GM23338 (cell line): ENCODE measurements around the gene CXCR5. TPM values are rescaled to one million over a fixed set of nuclear protein-coding genes. Genes with fewer than 3 reads are reported as not detected.

Experiments
- ATAC-seq: fragments of 200-7000 bp; cut with Tn5 transposase; 3 replicates; pipeline ENCODE4 v1.9.1; 2020
- DNase-seq: peaks from one replicate; pipeline ENCODE4 v3.0.0-alpha.2; 2015; ENCODE audit warnings: low spot score
- H2AFZ ChIP-seq: fragments of 200-600 bp; sonication (generic); 2 replicates; pipeline ENCODE4 v1.8.0; 2016; ENCODE audit warnings: antibody characterized with exemption, mild to moderate bottlenecking, moderate library complexity
- H3F3A ChIP-seq: fragments of 200-600 bp; sonication (generic); replicated peaks from 2 replicates; pipeline ENCODE4 v1.8.0; 2017; ENCODE audit warnings: antibody characterized with exemption, mixed run types, low read depth
- H3K27ac ChIP-seq: fragments of 200-600 bp; sonication (generic); 2 replicates; pipeline ENCODE4 v1.6.1; 2016; ENCODE audit warnings: low read depth
- H3K27me3 ChIP-seq: fragments of 200-600 bp; sonication (generic); 2 replicates; pipeline ENCODE4 v1.8.0; 2016; ENCODE audit warnings: mild to moderate bottlenecking, mixed run types, moderate library complexity; ENCODE audit not compliant: insufficient read depth
- H3K36me3 ChIP-seq: fragments of 200-600 bp; sonication (generic); 2 replicates; pipeline ENCODE4 v1.8.0; 2016; ENCODE audit warnings: mild to moderate bottlenecking; ENCODE audit not compliant: insufficient read depth
- H3K4me1 ChIP-seq: fragments of 200-600 bp; sonication (generic); 2 replicates; pipeline ENCODE4 v1.8.0; 2016; ENCODE audit warnings: mild to moderate bottlenecking, moderate library complexity; ENCODE audit not compliant: insufficient read depth
- H3K4me2 ChIP-seq: fragments of 200-600 bp; sonication (generic); 2 replicates; pipeline ENCODE4 v1.7.1; 2017; ENCODE audit warnings: mixed run types
- H3K4me3 ChIP-seq: fragments of 200-600 bp; sonication (generic); 2 replicates; pipeline ENCODE4 v1.6.1; 2016; ENCODE audit warnings: mixed run types
- H3K79me2 ChIP-seq: fragments of 200-600 bp; sonication (generic); replicated peaks from 2 replicates; pipeline ENCODE4 v1.8.0; 2017; ENCODE audit warnings: mild to moderate bottlenecking; ENCODE audit not compliant: insufficient read depth
- H3K9me2 ChIP-seq: fragments of 200-600 bp; sonication (generic); 2 replicates; pipeline ENCODE4 v1.8.0; 2017; ENCODE audit not compliant: insufficient read depth
- H4K20me1 ChIP-seq: fragments of 200-600 bp; sonication (generic); replicated peaks from 2 replicates; pipeline ENCODE4 v1.8.0; 2017; ENCODE audit warnings: mild to moderate bottlenecking; ENCODE audit not compliant: insufficient read depth
- H3K27ac Mint-ChIP-seq: 2 replicates; pipeline ENCODE4 v1.8.0; 2020; ENCODE audit warnings: inconsistent platforms, mild to moderate bottlenecking, moderate library complexity, mixed read lengths
- H3K27me3 Mint-ChIP-seq: 3 replicates; pipeline ENCODE4 v1.8.0; 2022; ENCODE audit warnings: low read depth, mild to moderate bottlenecking, moderate library complexity, mixed read lengths, inconsistent platforms; ENCODE audit not compliant: insufficient read depth, poor library complexity
- H3K36me3 Mint-ChIP-seq: 3 replicates; pipeline ENCODE4 v1.8.0; 2021; ENCODE audit warnings: low read depth, mild to moderate bottlenecking, inconsistent platforms, moderate library complexity, mixed read lengths
- H3K4me1 Mint-ChIP-seq: 3 replicates; pipeline ENCODE4 v1.8.0; 2020; ENCODE audit warnings: mild to moderate bottlenecking, inconsistent platforms, mixed read lengths
- H3K4me3 Mint-ChIP-seq: 3 replicates; pipeline ENCODE4 v1.8.0; 2021; ENCODE audit warnings: moderate library complexity, mild to moderate bottlenecking, inconsistent platforms, mixed read lengths
- H3K9me3 Mint-ChIP-seq: 3 replicates; pipeline ENCODE4 v1.8.0; 2020; ENCODE audit warnings: moderate library complexity, mild to moderate bottlenecking, inconsistent platforms, mixed read lengths
- EZH2phosphoT487 ChIP-seq: fragments of 200-600 bp; sonication (generic); IDR thresholded peaks from one replicate; pipeline ENCODE4 v1.8.1; 2018; ENCODE audit warnings: antibody characterized with exemption; ENCODE audit not compliant: unreplicated experiment
- JUNB ChIP-seq: IDR thresholded peaks from one replicate; pipeline ENCODE4 v1.6.1; 2016; ENCODE audit warnings: antibody characterized with exemption; ENCODE audit not compliant: unreplicated experiment
- NANOG ChIP-seq: IDR thresholded peaks from 2 replicates; pipeline ENCODE4 v1.6.1; 2016; ENCODE audit warnings: antibody characterized with exemption, borderline replicate concordance
- STAT1 ChIP-seq: IDR thresholded peaks from one replicate; pipeline ENCODE4 v1.6.1; 2016; ENCODE audit warnings: antibody characterized with exemption; ENCODE audit not compliant: unreplicated experiment
- microRNA-seq: library from miRNA; unstranded; fragments of <30 nt; microRNA quantifications from one replicate; pipeline ENCODE4, GENCODE V29; 2017
- polyA plus RNA-seq: library from polyadenylated mRNA; unstranded; fragments of >200 nt; fragmentation: Nextera tagmentation; extraction: Ambion mirVana; gene quantifications from 2 replicates; pipeline ENCODE4 v1.2.1, GENCODE V29; 2016
- small RNA-seq: library from RNA; depleted of rRNA; stranded (forward); fragments of <200 nt; gene quantifications from one replicate; pipeline ENCODE3, GENCODE V24; 2014; ENCODE audit warnings: low replicate concordance
- total RNA-seq: library from RNA; depleted of rRNA; stranded (reverse); fragments of >200 nt; shearing (Covaris generic); gene quantifications from 2 replicates; pipeline ENCODE4 v1.2.3, GENCODE V29; 2014; rRNA removed
- TF ChIP-seq, protein P1 (sequence below): fragments of 250-450 bp; sonication (Bioruptor Pico); IDR thresholded peaks from 2 replicates; pipeline ENCODE4 v1.5.0; 2020; ENCODE audit warnings: mild to moderate bottlenecking, moderate library complexity

Gene CXCR5
- total and polyA plus RNA-seq, 2 experiments from 2014 or later = 0.18 TPM; not detected in 1

DNA sequence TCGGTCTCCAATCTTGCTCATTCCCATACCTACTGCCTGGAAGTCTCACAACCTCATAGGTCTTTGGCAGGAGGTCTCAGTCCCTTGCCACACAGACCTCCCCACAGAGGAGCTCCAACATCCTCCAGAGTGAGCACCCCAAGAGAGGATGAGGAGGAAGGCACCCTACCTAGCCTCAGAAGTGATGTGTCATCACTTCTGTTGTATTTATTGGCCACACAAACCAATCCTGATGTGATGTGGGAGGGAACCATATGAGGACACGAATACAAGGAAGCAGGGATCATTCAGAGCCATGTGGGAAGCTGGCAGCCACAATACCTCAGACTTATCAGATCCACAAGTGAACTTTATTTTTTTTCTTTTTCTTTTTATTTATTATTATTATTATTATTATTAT is 63.4 kb downstream of the CXCR5 start:
- no peak overlapping the region for H3K4me3 ChIP-seq
- H3K4me1 Mint-ChIP-seq = peaks cover 5% of the 10 kb centered on the region; the same call in 2 of the 3 replicates
- no peaks in the 10 kb centered on the region for H3F3A ChIP-seq
- H3K36me3 Mint-ChIP-seq = no peaks in the 10 kb centered on the region
- no peaks in the 10 kb centered on the region for H4K20me1 ChIP-seq
- H3K4me2 ChIP-seq = no peak overlapping the region
- DNase-seq (no peak), ATAC-seq (no peak)
- no peaks in the 10 kb centered on the region for H3K4me1 ChIP-seq
- TF ChIP-seq STAT1 (no peak), NANOG (no peak), EZH2phosphoT487 (no peak), JUNB (no peak)
- TF ChIP-seq, protein P1, sequence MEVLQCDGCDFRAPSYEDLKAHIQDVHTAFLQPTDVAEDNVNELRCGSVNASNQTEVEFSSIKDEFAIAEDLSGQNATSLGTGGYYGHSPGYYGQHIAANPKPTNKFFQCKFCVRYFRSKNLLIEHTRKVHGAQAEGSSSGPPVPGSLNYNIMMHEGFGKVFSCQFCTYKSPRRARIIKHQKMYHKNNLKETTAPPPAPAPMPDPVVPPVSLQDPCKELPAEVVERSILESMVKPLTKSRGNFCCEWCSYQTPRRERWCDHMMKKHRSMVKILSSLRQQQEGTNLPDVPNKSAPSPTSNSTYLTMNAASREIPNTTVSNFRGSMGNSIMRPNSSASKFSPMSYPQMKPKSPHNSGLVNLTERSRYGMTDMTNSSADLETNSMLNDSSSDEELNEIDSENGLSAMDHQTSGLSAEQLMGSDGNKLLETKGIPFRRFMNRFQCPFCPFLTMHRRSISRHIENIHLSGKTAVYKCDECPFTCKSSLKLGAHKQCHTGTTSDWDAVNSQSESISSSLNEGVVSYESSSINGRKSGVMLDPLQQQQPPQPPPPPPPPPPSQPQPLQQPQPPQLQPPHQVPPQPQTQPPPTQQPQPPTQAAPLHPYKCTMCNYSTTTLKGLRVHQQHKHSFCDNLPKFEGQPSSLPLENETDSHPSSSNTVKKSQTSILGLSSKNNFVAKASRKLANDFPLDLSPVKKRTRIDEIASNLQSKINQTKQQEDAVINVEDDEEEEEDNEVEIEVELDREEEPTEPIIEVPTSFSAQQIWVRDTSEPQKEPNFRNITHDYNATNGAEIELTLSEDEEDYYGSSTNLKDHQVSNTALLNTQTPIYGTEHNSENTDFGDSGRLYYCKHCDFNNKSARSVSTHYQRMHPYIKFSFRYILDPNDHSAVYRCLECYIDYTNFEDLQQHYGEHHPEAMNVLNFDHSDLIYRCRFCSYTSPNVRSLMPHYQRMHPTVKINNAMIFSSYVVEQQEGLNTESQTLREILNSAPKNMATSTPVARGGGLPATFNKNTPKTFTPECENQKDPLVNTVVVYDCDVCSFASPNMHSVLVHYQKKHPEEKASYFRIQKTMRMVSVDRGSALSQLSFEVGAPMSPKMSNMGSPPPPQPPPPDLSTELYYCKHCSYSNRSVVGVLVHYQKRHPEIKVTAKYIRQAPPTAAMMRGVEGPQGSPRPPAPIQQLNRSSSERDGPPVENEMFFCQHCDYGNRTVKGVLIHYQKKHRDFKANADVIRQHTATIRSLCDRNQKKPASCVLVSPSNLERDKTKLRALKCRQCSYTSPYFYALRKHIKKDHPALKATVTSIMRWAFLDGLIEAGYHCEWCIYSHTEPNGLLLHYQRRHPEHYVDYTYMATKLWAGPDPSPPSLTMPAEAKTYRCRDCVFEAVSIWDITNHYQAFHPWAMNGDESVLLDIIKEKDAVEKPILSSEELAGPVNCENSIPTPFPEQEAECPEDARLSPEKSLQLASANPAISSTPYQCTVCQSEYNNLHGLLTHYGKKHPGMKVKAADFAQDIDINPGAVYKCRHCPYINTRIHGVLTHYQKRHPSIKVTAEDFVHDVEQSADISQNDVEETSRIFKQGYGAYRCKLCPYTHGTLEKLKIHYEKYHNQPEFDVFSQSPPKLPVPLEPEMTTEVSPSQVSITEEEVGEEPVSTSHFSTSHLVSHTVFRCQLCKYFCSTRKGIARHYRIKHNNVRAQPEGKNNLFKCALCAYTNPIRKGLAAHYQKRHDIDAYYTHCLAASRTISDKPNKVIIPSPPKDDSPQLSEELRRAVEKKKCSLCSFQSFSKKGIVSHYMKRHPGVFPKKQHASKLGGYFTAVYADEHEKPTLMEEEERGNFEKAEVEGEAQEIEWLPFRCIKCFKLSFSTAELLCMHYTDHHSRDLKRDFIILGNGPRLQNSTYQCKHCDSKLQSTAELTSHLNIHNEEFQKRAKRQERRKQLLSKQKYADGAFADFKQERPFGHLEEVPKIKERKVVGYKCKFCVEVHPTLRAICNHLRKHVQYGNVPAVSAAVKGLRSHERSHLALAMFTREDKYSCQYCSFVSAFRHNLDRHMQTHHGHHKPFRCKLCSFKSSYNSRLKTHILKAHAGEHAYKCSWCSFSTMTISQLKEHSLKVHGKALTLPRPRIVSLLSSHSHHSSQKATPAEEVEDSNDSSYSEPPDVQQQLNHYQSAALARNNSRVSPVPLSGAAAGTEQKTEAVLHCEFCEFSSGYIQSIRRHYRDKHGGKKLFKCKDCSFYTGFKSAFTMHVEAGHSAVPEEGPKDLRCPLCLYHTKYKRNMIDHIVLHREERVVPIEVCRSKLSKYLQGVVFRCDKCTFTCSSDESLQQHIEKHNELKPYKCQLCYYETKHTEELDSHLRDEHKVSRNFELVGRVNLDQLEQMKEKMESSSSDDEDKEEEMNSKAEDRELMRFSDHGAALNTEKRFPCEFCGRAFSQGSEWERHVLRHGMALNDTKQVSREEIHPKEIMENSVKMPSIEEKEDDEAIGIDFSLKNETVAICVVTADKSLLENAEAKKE (CRISPR knock-in tag) = no peak
- no peaks in the 10 kb centered on the region for H3K36me3 ChIP-seq
- no peaks in the 10 kb centered on the region for H3K9me2 ChIP-seq
- H3K79me2 ChIP-seq = no peaks in the 10 kb centered on the region
- no peak overlapping the region for H2AFZ ChIP-seq
- no peak overlapping the region for H3K27ac Mint-ChIP-seq
- H3K4me3 Mint-ChIP-seq = no peak overlapping the region
- peaks cover 3% of the 10 kb centered on the region for H3K27me3 Mint-ChIP-seq
- no peaks in the 10 kb centered on the region for H3K9me3 Mint-ChIP-seq
- no peak overlapping the region for H3K27ac ChIP-seq
- no peaks in the 10 kb centered on the region for H3K27me3 ChIP-seq

Small RNAs within 50 kb of the gene (microRNA-seq; reads per million reads assigned to microRNA genes)
- gene MIR4492 = not detected

Small RNAs within 50 kb of the gene (small RNA-seq; reads per million reads assigned to genes)
- gene MIR4492 = not detected
- gene RF00019 = not detected
- not detected for gene RN7SL688P

Other genes with a start within 250 kb of the CXCR5 start
- not detected in 2 replicates for gene TREH, start 204.2 kb upstream of the CXCR5 start, total RNA-seq
- 0.24 and 0.36 TPM in 2 replicates for gene TREH, start 204.2 kb upstream of the CXCR5 start, polyA plus RNA-seq
- 205 and 253 TPM in 2 replicates for gene DDX6, start 92.7 kb upstream of the CXCR5 start, total RNA-seq
- 59.1 and 68.3 TPM in 2 replicates for gene DDX6, start 92.7 kb upstream of the CXCR5 start, polyA plus RNA-seq
- gene BCL9L, start 42.0 kb downstream of the CXCR5 start, total RNA-seq = 24.1 and 35.1 TPM in 2 replicates
- gene BCL9L, start 42.0 kb downstream of the CXCR5 start, polyA plus RNA-seq = 15.9 and 23.6 TPM in 2 replicates
- not detected in 2 replicates for gene UPK2, start 72.4 kb downstream of the CXCR5 start, total RNA-seq
- gene UPK2, start 72.4 kb downstream of the CXCR5 start, polyA plus RNA-seq = 0.74 and 1.4 TPM in 2 replicates
- gene FOXR1, start 87.9 kb downstream of the CXCR5 start, total RNA-seq = not detected in 2 replicates
- not detected in 2 replicates for gene FOXR1, start 87.9 kb downstream of the CXCR5 start, polyA plus RNA-seq
- gene CENATAC, start 114.2 kb downstream of the CXCR5 start, total RNA-seq = 34.3 and 34.5 TPM in 2 replicates
- gene CENATAC, start 114.2 kb downstream of the CXCR5 start, polyA plus RNA-seq = 31.7 and 33.4 TPM in 2 replicates
- gene RPS25, start 134.5 kb downstream of the CXCR5 start, total RNA-seq = 1,462 and 1,965 TPM in 2 replicates
- 3,622 and 3,632 TPM in 2 replicates for gene RPS25, start 134.5 kb downstream of the CXCR5 start, polyA plus RNA-seq
- 79.9 and 97.2 TPM in 2 replicates for gene TRAPPC4, start 134.9 kb downstream of the CXCR5 start, total RNA-seq
- 118 and 142 TPM in 2 replicates for gene TRAPPC4, start 134.9 kb downstream of the CXCR5 start, polyA plus RNA-seq
- gene SLC37A4, start 147.0 kb downstream of the CXCR5 start, total RNA-seq = 50.2 and 56.4 TPM in 2 replicates
- gene SLC37A4, start 147.0 kb downstream of the CXCR5 start, polyA plus RNA-seq = 20.0 and 23.4 TPM in 2 replicates
- gene HYOU1, start 173.3 kb downstream of the CXCR5 start, total RNA-seq = 221 and 229 TPM in 2 replicates
- gene HYOU1, start 173.3 kb downstream of the CXCR5 start, polyA plus RNA-seq = 48.2 and 51.6 TPM in 2 replicates
- 13.4 and 14.6 TPM in 2 replicates for gene VPS11, start 183.9 kb downstream of the CXCR5 start, total RNA-seq
- gene VPS11, start 183.9 kb downstream of the CXCR5 start, polyA plus RNA-seq = 11.5 and 15.5 TPM in 2 replicates
- gene HMBS, start 201.0 kb downstream of the CXCR5 start, total RNA-seq = 91.7 and 107 TPM in 2 replicates
- 101 and 105 TPM in 2 replicates for gene HMBS, start 201.0 kb downstream of the CXCR5 start, polyA plus RNA-seq
- gene DPAGT1, start 218.0 kb downstream of the CXCR5 start, total RNA-seq = 36.4 and 37.2 TPM in 2 replicates
- gene DPAGT1, start 218.0 kb downstream of the CXCR5 start, polyA plus RNA-seq = 48.3 and 52.6 TPM in 2 replicates
- 2.3 and 4.4 TPM in 2 replicates for gene C2CD2L, start 223.5 kb downstream of the CXCR5 start, total RNA-seq
- gene C2CD2L, start 223.5 kb downstream of the CXCR5 start, polyA plus RNA-seq = 1.4 TPM in 2 replicates
- gene HINFP, start 237.7 kb downstream of the CXCR5 start, total RNA-seq = 29.2 and 29.6 TPM in 2 replicates
- 12.6 and 12.8 TPM in 2 replicates for gene HINFP, start 237.7 kb downstream of the CXCR5 start, polyA plus RNA-seq